NT2/D1 (cell line): ENCODE measurements around the gene BICC1.

Experiments used
- SUZ12 ChIP-seq: IDR thresholded peaks from 2 replicates; pipeline ENCODE4 v1.6.1; 2011; ENCODE audit not compliant: insufficient read length, insufficient read depth; ENCODE audit errors: extremely low read depth
- ZNF274 ChIP-seq: IDR thresholded peaks from 2 replicates; pipeline ENCODE4 v1.6.1; 2011; ENCODE audit warnings: mild to moderate bottlenecking, low read depth, low read length

DNA sequence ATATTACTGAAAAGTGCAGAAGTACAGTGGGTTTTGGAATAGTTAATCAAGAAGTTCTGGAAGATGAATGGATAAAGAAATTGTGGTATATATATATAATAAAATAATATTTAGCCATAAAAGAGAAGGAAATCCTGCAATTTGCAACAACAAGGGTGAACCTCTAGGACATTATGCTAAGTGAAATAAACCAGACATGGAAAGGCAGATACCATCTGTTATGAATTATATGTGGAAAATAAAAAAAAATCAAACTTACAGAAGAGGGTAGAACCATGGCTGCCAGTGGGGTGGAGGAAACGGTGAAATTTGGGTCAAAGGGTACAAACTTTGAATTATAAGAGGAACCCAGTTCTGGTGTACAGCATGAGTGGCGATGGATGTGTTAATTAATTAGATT is 162.6 kb downstream of the BICC1 start:
- TF ChIP-seq ZNF274 (no peak), SUZ12 (no peak)
